GM12878 (cell line): ENCODE measurements around the gene SLC13A2. TPM values are rescaled to one million over a fixed set of nuclear protein-coding genes. Genes with fewer than 3 reads are reported as not detected.

ENCODE experiments used
- ATAC-seq: fragments of 200-7000 bp; cut with Tn5 transposase; 3 replicates; pipeline ENCODE4 v1.9.1; 2020; ENCODE audit warnings: mild to moderate bottlenecking, moderate library complexity
- BruUV-seq: library from RNA; stranded (reverse); fragments of 400-500 nt; replicated peaks from 2 replicates; lab custom pipeline; 2021; lab: Mats Ljungman, UMichigan
- CTCF ChIA-PET: fragments of 300-600 bp; sonication (Branson Sonifier 250); formaldehyde crosslinking; extraction: SDS; loops from one replicate; lab custom pipeline; 2021; ENCODE audit warnings: inconsistent platforms; lab: Yijun Ruan, JAX
- POLR2A ChIA-PET: fragments of 350-600 bp; formaldehyde crosslinking; extraction: SDS; loops from one replicate; lab custom pipeline; 2021; ENCODE audit warnings: inconsistent platforms; lab: Charles Lee
- RAD21 ChIA-PET: fragments of 300-600 bp; sonication (Branson Sonifier 250); formaldehyde crosslinking; loops from one replicate; lab custom pipeline; 2023; ENCODE audit warnings: antibody characterized with exemption; ENCODE audit not compliant: unreplicated experiment; lab: Charles Lee
- SMC1A ChIA-PET: fragments of 300-600 bp; sonication (Branson Sonifier 250); formaldehyde crosslinking; loops from one replicate; lab custom pipeline; 2023; ENCODE audit not compliant: unreplicated experiment, uncharacterized antibody; lab: Charles Lee
- DNase-seq: peaks from one replicate; pipeline ENCODE4 v3.0.0-alpha.2; 2011; ENCODE audit warnings: low read depth, low spot score
- FAIRE-seq: peaks from 3 replicates; lab custom pipeline; 2011; peaks lifted over from hg19 to GRCh38; lab: Jason Lieb, UNC
- H2AFZ ChIP-seq: 2 replicates; pipeline ENCODE4 v1.6.0; 2011; ENCODE audit warnings: low read depth, low read length, control low read depth; ENCODE audit not compliant: control insufficient read depth
- H3K27ac ChIP-seq: 2 replicates; pipeline ENCODE4 v1.5.1; 2011; ENCODE audit warnings: control low read depth; ENCODE audit not compliant: control insufficient read depth, insufficient read depth
- H3K27me3 ChIP-seq, 2 experiments: replicated peaks in 1 of 2; 2 replicates each; pipeline versions ENCODE4 v1.6.0 to v1.6.1; 2011; ENCODE audit warnings: low read length in 1 of 2; ENCODE audit not compliant: control insufficient read depth in 2 of 2, insufficient read depth in 2 of 2
- H3K36me3 ChIP-seq, 2 experiments: 2 replicates each; pipeline ENCODE4 v1.5.1; 2011; ENCODE audit warnings: low read length in 1 of 2; ENCODE audit not compliant: control insufficient read depth in 2 of 2, insufficient read depth in 2 of 2
- H3K4me1 ChIP-seq: 2 replicates; pipeline ENCODE4 v1.6.1; 2011; ENCODE audit warnings: mild to moderate bottlenecking, low read length, moderate library complexity, mixed read lengths; ENCODE audit not compliant: control insufficient read depth, insufficient read depth
- H3K4me2 ChIP-seq: 2 replicates; pipeline ENCODE4 v1.6.0; 2011; ENCODE audit warnings: control low read depth; ENCODE audit not compliant: control insufficient read depth, insufficient read depth
- H3K4me3 ChIP-seq: fragments of 200-600 bp; sonication (generic); 2 replicates; pipeline ENCODE4 v1.5.1; 2016
- H3K79me2 ChIP-seq: 2 replicates; pipeline ENCODE4 v1.6.0; 2011; ENCODE audit warnings: low read length; ENCODE audit not compliant: control insufficient read depth, insufficient read depth
- H3K9ac ChIP-seq: 2 replicates; pipeline ENCODE4 v1.8.0; 2011; ENCODE audit warnings: low read length, control low read depth, mixed read lengths; ENCODE audit not compliant: control insufficient read depth, insufficient read depth
- H3K9me3 ChIP-seq: replicated peaks from 3 replicates; pipeline ENCODE4 v1.5.1; 2011; ENCODE audit warnings: mild to moderate bottlenecking, low read length; ENCODE audit not compliant: control insufficient read depth, insufficient read depth
- H4K20me1 ChIP-seq: 2 replicates; pipeline ENCODE4 v1.6.0; 2011; ENCODE audit not compliant: control insufficient read depth, insufficient read depth
- CEBPB ChIP-seq, 2 experiments: fragments of 150-350 bp in 1 of 2; IDR thresholded peaks; 2 replicates each; pipeline ENCODE4 v1.6.1; 2012 to 2014; ENCODE audit warnings: low read depth in 2 of 2, low read length in 2 of 2, borderline replicate concordance in 1 of 2, inconsistent platforms in 1 of 2
- E4F1 ChIP-seq: fragments of 450-650 bp; IDR thresholded peaks from 2 replicates; pipeline ENCODE4 v1.6.1; 2018; ENCODE audit warnings: borderline replicate concordance, mild to moderate bottlenecking; ENCODE audit not compliant: partially characterized antibody
- EP300 ChIP-seq, 2 experiments: fragments of 150-350 bp in 1 of 2; IDR thresholded peaks; 2 replicates each; pipeline ENCODE4 v1.6.1; 2011 to 2012; ENCODE audit warnings: low read depth in 2 of 2, low read length in 2 of 2, borderline replicate concordance in 1 of 2, improper control_type of control experiment in 1 of 2, inconsistent platforms in 1 of 2; ENCODE audit not compliant: control insufficient read depth in 1 of 2
- HDGF ChIP-seq: fragments of 450-650 bp; IDR thresholded peaks from 2 replicates; pipeline ENCODE4 v1.6.1; 2016; ENCODE audit warnings: antibody characterized with exemption
- PAX5 ChIP-seq: IDR thresholded peaks from 2 replicates; pipeline ENCODE4 v1.6.1; 2011; ENCODE audit warnings: low read depth, low read length, borderline replicate concordance
- POLR2AphosphoS2 ChIP-seq: IDR thresholded peaks from 2 replicates; pipeline ENCODE4 v1.6.1; 2011; ENCODE audit warnings: low read depth, mild to moderate bottlenecking, low read length, improper control_type of control experiment, moderate library complexity
- TAF1 ChIP-seq: IDR thresholded peaks from 2 replicates; pipeline ENCODE4 v1.6.1; 2011; ENCODE audit warnings: mild to moderate bottlenecking, low read depth, low read length, borderline replicate concordance
- TBL1XR1 ChIP-seq: IDR thresholded peaks from 2 replicates; pipeline ENCODE4 v1.6.1; 2012; ENCODE audit warnings: low read depth, low read length, improper control_type of control experiment
- TCF12 ChIP-seq: IDR thresholded peaks from 2 replicates; pipeline ENCODE4 v1.6.1; 2011; ENCODE audit warnings: low read depth, mild to moderate bottlenecking, low read length
- ZBED1 ChIP-seq: IDR thresholded peaks from 2 replicates; pipeline ENCODE4 v1.6.1; 2016; ENCODE audit warnings: borderline replicate concordance
- ZNF24 ChIP-seq: fragments of 450-650 bp; IDR thresholded peaks from 2 replicates; pipeline ENCODE4 v1.6.1; 2017; ENCODE audit warnings: antibody characterized with exemption, mild to moderate bottlenecking
- ZSCAN29 ChIP-seq: fragments of 450-650 bp; IDR thresholded peaks from 2 replicates; pipeline ENCODE4 v1.6.1; 2017; ENCODE audit warnings: mild to moderate bottlenecking, moderate library complexity
- WGBS: methylation state at CpG from one replicate; pipeline ENCODE4 v1.1.6; 2016; ENCODE audit warnings: low lambda C conversion rate; ENCODE audit not compliant: insufficient replicate concordance, insufficient coverage; ENCODE audit errors: missing lambda C conversion rate; 5-methylcytosine and 5-hydroxymethylcytosine counted together
- in situ Hi-C: fragments of 300-500 bp; cut with MboI; formaldehyde crosslinking; loops from 9 replicates; pipeline ENCODE4 v1.14.3; 2018; ENCODE audit warnings: mixed read lengths
- intact Hi-C: fragments of 100-400 bp; cut with micrococcal nuclease; formaldehyde crosslinking; loops from one replicate; pipeline ENCODE4 v1.14.2; 2022; ENCODE audit not compliant: unreplicated experiment
- polyA plus RNA-seq, 11 experiments: library from polyadenylated mRNA; depleted of rRNA in 4 of 11; unstranded in 6 of 11; stranded (reverse) in 5 of 11; fragments of >200 nt; fragmentation: Nextera tagmentation in 4 of 11; fragmentation: Illumina TruSeq in 1 of 11; extraction: Ambion mirVana in 4 of 11; extraction: Trizol in 1 of 11; gene quantifications; 1 replicate in 1 of 11; 2 replicates in 10 of 11; pipeline versions ENCODE4 v1.2.1 to v1.2.3, GENCODE V29; 2011 to 2016; ENCODE audit warnings: inconsistent platforms in 2 of 11, missing spikeins in 2 of 11, low read depth in 1 of 11
- total RNA-seq, 4 experiments: library from RNA; depleted of rRNA in 3 of 4; stranded (reverse); fragments of >200 nt in 3 of 4; fragmentation: Illumina TruSeq in 1 of 4; extraction: Trizol in 1 of 4; gene quantifications; 2 replicates each; pipeline versions ENCODE4 v1.2.1 to v1.2.3, GENCODE V29; 2013 to 2021

The SLC13A2 gene
- total and polyA plus RNA-seq, 10 of the 15 experiments (the other 5 are each of a cell fraction or from before 2014, with no cell fraction given), result 0.03 to 0.13 (median 0.05) TPM; not detected in 6

GRCh38 chr17:28532050-28532960, 58.9 kb downstream of the SLC13A2 start (continued):
- TF ChIP-seq E4F1 (no peak), TCF12 (no peak)

DNA sequence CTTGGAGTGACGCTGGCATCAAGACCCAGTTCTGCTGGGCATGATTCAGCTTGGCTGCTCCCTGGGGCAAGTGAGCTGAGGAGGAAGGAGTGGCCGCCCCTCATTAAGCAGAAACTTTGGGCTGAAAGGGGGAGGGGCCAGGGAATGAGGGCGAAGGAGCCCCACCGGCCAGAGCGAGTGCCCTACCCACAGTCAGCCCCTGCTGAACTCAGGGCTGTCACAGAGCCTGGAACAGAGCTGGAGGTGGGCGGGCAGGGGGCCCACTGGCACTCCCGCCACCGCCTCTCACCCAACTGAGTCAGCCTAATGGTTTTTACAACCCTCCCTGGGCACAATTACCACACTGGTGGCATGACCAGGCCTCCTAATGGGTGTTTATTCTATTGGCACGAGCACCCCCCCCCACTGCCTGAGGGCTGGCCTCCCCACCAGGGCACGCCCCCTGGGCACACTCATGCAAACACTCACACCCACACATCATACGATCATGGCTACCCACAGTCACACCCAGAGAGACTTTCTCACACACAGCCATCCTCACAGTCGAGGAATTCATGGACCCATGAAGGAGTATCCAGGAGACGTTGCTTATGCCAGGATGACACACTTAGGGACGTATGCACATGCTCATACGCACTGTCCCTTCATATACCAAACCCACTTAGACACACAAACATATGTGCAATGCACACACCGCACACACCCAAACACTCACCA, 59.8 kb downstream of the SLC13A2 start:
- Histone ChIP-seq H3K4me1 (no peaks in the 10 kb centered on the region), H2AFZ (no peak overlapping the region), H3K79me2 (no peaks in the 10 kb centered on the region), H3K36me3 (no peaks in the 10 kb centered on the region), H3K4me2 (no peak overlapping the region), H4K20me1 (no peaks in the 10 kb centered on the region), H3K9ac (no peak overlapping the region), H3K27ac (no peak overlapping the region), H3K4me3 (no peak overlapping the region), H3K27me3 (no peaks in the 10 kb centered on the region; a peak in 1 of 4 replicates), H3K9me3 (no peaks in the 10 kb centered on the region)
- ChIA-PET RAD21 (no interaction called here), CTCF (no interaction called here), SMC1A (interaction anchor here (0.8 kb wide), 1 partner anchor 40 kb away, joined by 3 read pairs; no protein-coding TSS in a partner anchor), POLR2A (interaction anchor here (0.5 kb wide), 1 partner anchor 11 kb away, joined by 3 read pairs; no protein-coding TSS in a partner anchor)
- no peak for TF ChIP-seq HDGF
- TF ChIP-seq PAX5, result no peak
- no peak for TF ChIP-seq CEBPB (IDR thresholded peaks at IDR 0.05; ENCODE audit: borderline replicate concordance in 1 of 2, low read depth in 2 of 2, low read length in 2 of 2)
- TF ChIP-seq TBL1XR1, result no peak
- TF ChIP-seq TAF1, result no peak
- no peak for TF ChIP-seq EP300 (IDR thresholded peaks at IDR 0.05; ENCODE audit: borderline replicate concordance in 1 of 2, control insufficient read depth in 1 of 2, low read depth in 2 of 2, low read length in 2 of 2)
- TF ChIP-seq ZBED1, result no peak
- TF ChIP-seq POLR2AphosphoS2, result no peak
- no peak for TF ChIP-seq ZNF24
- TF ChIP-seq ZSCAN29, result no peak
- ATAC-seq (no peak), FAIRE-seq (no peak), DNase-seq (no peak)
- WGBS, result 24% methylated on average over 16 of the region's 16 CpGs
- in situ Hi-C loops (no loop called here), intact Hi-C loops (no loop called here)
- no TSS peak for BruUV-seq
